ENCODE results near the gene CD248.
A peak's percentile ranks its signal among the peaks of the same experiment; 100 is the strongest.

CD248 gene

GRCh38 chr11:66340596-66341501 is 24.0 kb upstream of the CD248 start:
- no peak for DNase-seq

- no peak for DNase-seq
These were observed 23.0 kb upstream of the CD248 start for GRCh38 chr11:66339686-66340483.

- DNase-seq = no peak
These were observed 22.4 kb upstream of the CD248 start for GRCh38 chr11:66339162-66339675.

- DNase-seq = no peak
These were observed 21.7 kb upstream of the CD248 start for GRCh38 chr11:66338276-66339161.

- no peak for DNase-seq
These were observed 20.5 kb upstream of the CD248 start for GRCh38 chr11:66337103-66337899.

GRCh38 chr11:66336234-66337102 is 19.6 kb upstream of the CD248 start, which contains the start of gene RIN1:
Gene RIN1, minus strand, starts transcription at chr11:66336434. Its CDS starts 32 bp downstream, at chr11:66336402.
- peak; percentile 92 for DNase-seq

GRCh38 chr11:66335531-66336233 is 18.8 kb upstream of the CD248 start:
- DNase-seq = no peak

GRCh38 chr11:66334605-66335442 is 18.0 kb upstream of the CD248 start:
- no peak for DNase-seq

- no peak for DNase-seq
These were observed 17.2 kb upstream of the CD248 start for GRCh38 chr11:66333896-66334604.

GRCh38 chr11:66333220-66333877 is 16.5 kb upstream of the CD248 start:
- no peak for DNase-seq

- DNase-seq = no peak
These were observed 15.8 kb upstream of the CD248 start for GRCh38 chr11:66332371-66333219.

- no peak for DNase-seq
These were observed 14.9 kb upstream of the CD248 start for GRCh38 chr11:66331542-66332370.

GRCh38 chr11:66330931-66331330 is 14.1 kb upstream of the CD248 start:
- no peak for DNase-seq

- DNase-seq = no peak
These were observed 12.4 kb upstream of the CD248 start for GRCh38 chr11:66329165-66329673.

GRCh38 chr11:66328302-66329144 is 11.7 kb upstream of the CD248 start:
- peak; percentile 93 for DNase-seq
